ENCODE data around the gene HOXA1.

The HOXA1 gene

GRCh38 chr7:27099453-27100370 is 3.9 kb upstream of the HOXA1 start:
- TF ChIP-seq CTCF (IDR thresholded peaks at IDR 0.05; ENCODE audit: insufficient read depth, low read depth, low read length, missing control alignments), result no peak
- H3K4me3 ChIP-seq (ENCODE audit: low read length), result no peak overlapping the region
- DNase-seq (ENCODE audit: low read depth), result no peak

- no peak for DNase-seq (ENCODE audit: low read depth)
- peak overlapping the region; percentile 81 for H3K4me3 ChIP-seq (ENCODE audit: low read length)
- no peak for TF ChIP-seq CTCF (IDR thresholded peaks at IDR 0.05; ENCODE audit: insufficient read depth, low read depth, low read length, missing control alignments)
These were observed 3.0 kb upstream of the HOXA1 start for GRCh38 chr7:27098578-27099451.

GRCh38 chr7:27097686-27098577 is 2.1 kb upstream of the HOXA1 start:
- H3K4me3 ChIP-seq (ENCODE audit: low read length), result peak overlapping the region; percentile 81
- peak; percentile 74 for DNase-seq (ENCODE audit: low read depth)
- TF ChIP-seq CTCF (IDR thresholded peaks at IDR 0.05; ENCODE audit: insufficient read depth, low read depth, low read length, missing control alignments), result no peak

- peak overlapping the region; percentile 81 for H3K4me3 ChIP-seq (ENCODE audit: low read length)
- DNase-seq (ENCODE audit: low read depth), result peak; percentile 40
- no peak for TF ChIP-seq CTCF (IDR thresholded peaks at IDR 0.05; ENCODE audit: insufficient read depth, low read depth, low read length, missing control alignments)
These were observed 1.1 kb upstream of the HOXA1 start for GRCh38 chr7:27096768-27097514.

GRCh38 chr7:27095050-27095896 is 527 bp downstream of the HOXA1 start:
- no peak for TF ChIP-seq CTCF (IDR thresholded peaks at IDR 0.05; ENCODE audit: insufficient read depth, low read depth, low read length, missing control alignments)
- DNase-seq (ENCODE audit: low read depth), result no peak
- H3K4me3 ChIP-seq (ENCODE audit: low read length), result peak overlapping the region; percentile 81

Data from epithelial cell of esophagus (primary cell).